DND-41 (cell line): ENCODE data around the gene FADD.

Experiments used
- CTCF ChIP-seq: IDR thresholded peaks from 2 replicates; pipeline ENCODE4 v1.5.1; 2012; ENCODE audit warnings: borderline replicate concordance, low read length, moderate library complexity, mild to moderate bottlenecking; ENCODE audit not compliant: poor library complexity, severe bottlenecking; ENCODE audit errors: extremely low read depth
- EZH2 ChIP-seq: IDR thresholded peaks from 3 replicates; pipeline ENCODE4 v1.6.1; 2012; ENCODE audit warnings: borderline replicate concordance, low read depth, mild to moderate bottlenecking, moderate library complexity, low read length, inconsistent platforms; ENCODE audit not compliant: severe bottlenecking

- TF ChIP-seq CTCF (no peak), EZH2 (no peak)
These were observed 34.7 kb upstream of the FADD start for GRCh38 chr11:70168405-70168754.
